DOHH2 (cell line): Measurements from ENCODE around the gene ADCY1.

Experiments
- H3F3A ChIP-seq: fragments of 200-600 bp; sonication (generic), shearing (Covaris generic); 2 replicates; pipeline ENCODE4 v1.6.0; 2016; ENCODE audit warnings: antibody characterized with exemption, mild to moderate bottlenecking; ENCODE audit not compliant: control insufficient read depth, insufficient read depth
- H3K27ac ChIP-seq: fragments of 200-600 bp; sonication (generic); 2 replicates; pipeline ENCODE4 v1.5.1; 2014; ENCODE audit warnings: low read depth, mild to moderate bottlenecking, low read length, moderate library complexity
- H3K27me3 ChIP-seq: fragments of 200-600 bp; sonication (generic); 2 replicates; pipeline ENCODE4 v1.6.1; 2014; ENCODE audit warnings: mild to moderate bottlenecking, low read length, mixed read lengths; ENCODE audit not compliant: control insufficient read depth
- H3K36me3 ChIP-seq: fragments of 200-600 bp; sonication (generic); 2 replicates; pipeline ENCODE4 v1.6.1; 2014; ENCODE audit warnings: mild to moderate bottlenecking, low read length, moderate library complexity, mixed read lengths; ENCODE audit not compliant: control insufficient read depth
- H3K4me1 ChIP-seq: fragments of 200-600 bp; sonication (generic); 2 replicates; pipeline ENCODE4 v1.6.1; 2014; ENCODE audit warnings: mild to moderate bottlenecking, low read length, mixed read lengths; ENCODE audit not compliant: control insufficient read depth
- H3K4me2 ChIP-seq: fragments of 200-600 bp; sonication (generic); 2 replicates; pipeline ENCODE4 v1.6.0; 2014; ENCODE audit warnings: mild to moderate bottlenecking, low read length, moderate library complexity
- H3K4me3 ChIP-seq: fragments of 200-600 bp; sonication (generic); 2 replicates; pipeline ENCODE4 v1.5.1; 2014; ENCODE audit warnings: mild to moderate bottlenecking, low read length, mixed read lengths
- H3K79me2 ChIP-seq: fragments of 200-600 bp; sonication (generic); 2 replicates; pipeline ENCODE4 v1.6.1; 2014; ENCODE audit warnings: mild to moderate bottlenecking, low read length, mixed read lengths; ENCODE audit not compliant: control insufficient read depth
- H3K9me2 ChIP-seq: fragments of 200-600 bp; sonication (generic); replicated peaks from 2 replicates; pipeline ENCODE4 v1.6.1; 2014; ENCODE audit warnings: mild to moderate bottlenecking, low read length, mixed read lengths; ENCODE audit not compliant: control insufficient read depth
- H3K9me3 ChIP-seq: fragments of 200-600 bp; sonication (generic); 2 replicates; pipeline ENCODE4 v1.6.1; 2014; ENCODE audit warnings: antibody characterized with exemption, low read length, mixed read lengths; ENCODE audit not compliant: control insufficient read depth, insufficient read depth
- H4K20me1 ChIP-seq: fragments of 200-600 bp; sonication (generic); 2 replicates; pipeline ENCODE4 v1.6.0; 2014; ENCODE audit warnings: low read depth, mild to moderate bottlenecking, antibody characterized with exemption, low read length, moderate library complexity; ENCODE audit not compliant: control insufficient read depth, insufficient read depth
- CTCF ChIP-seq: fragments of 200-600 bp; sonication (generic); IDR thresholded peaks from one replicate; pipeline ENCODE4 v1.5.1; 2014; ENCODE audit warnings: antibody characterized with exemption, mild to moderate bottlenecking, low read depth, low read length; ENCODE audit not compliant: poor library complexity, severe bottlenecking
- EZH2phosphoT487 ChIP-seq: fragments of 200-600 bp; sonication (generic); IDR thresholded peaks from 2 replicates; pipeline ENCODE4 v1.6.1; 2017; ENCODE audit warnings: borderline replicate concordance, mild to moderate bottlenecking, antibody characterized with exemption, low read length, moderate library complexity, mixed read lengths

ADCY1 gene

GRCh38 chr7:45692031-45692430, 117.9 kb downstream of the ADCY1 start:
- no peaks in the 10 kb centered on the region for H4K20me1 ChIP-seq
- TF ChIP-seq CTCF = no peak
- TF ChIP-seq EZH2phosphoT487 = no peak
- no peaks in the 10 kb centered on the region for H3K9me2 ChIP-seq
- no peaks in the 10 kb centered on the region for H3K79me2 ChIP-seq
- no peak overlapping the region for H3K4me3 ChIP-seq
- no peaks in the 10 kb centered on the region for H3F3A ChIP-seq
- no peak overlapping the region for H3K27ac ChIP-seq
- no peaks in the 10 kb centered on the region for H3K36me3 ChIP-seq
- no peaks in the 10 kb centered on the region for H3K27me3 ChIP-seq
- no peak overlapping the region for H3K4me2 ChIP-seq
- no peaks in the 10 kb centered on the region for H3K4me1 ChIP-seq
- no peaks in the 10 kb centered on the region for H3K9me3 ChIP-seq

- Histone ChIP-seq H3K79me2 (no peaks in the 10 kb centered on the region), H3K27me3 (no peaks in the 10 kb centered on the region), H3K9me2 (no peaks in the 10 kb centered on the region), H4K20me1 (no peaks in the 10 kb centered on the region), H3K4me2 (no peak overlapping the region), H3K27ac (no peak overlapping the region), H3F3A (no peaks in the 10 kb centered on the region), H3K36me3 (no peaks in the 10 kb centered on the region), H3K4me1 (no peaks in the 10 kb centered on the region), H3K9me3 (no peaks in the 10 kb centered on the region), H3K4me3 (no peak overlapping the region)
- TF ChIP-seq CTCF (no peak), EZH2phosphoT487 (no peak)
These were observed 121.3 kb downstream of the ADCY1 start for GRCh38 chr7:45695249-45695995.

- Histone ChIP-seq H3K27me3 (no peaks in the 10 kb centered on the region), H3K36me3 (no peaks in the 10 kb centered on the region), H3K4me3 (no peak overlapping the region), H3K4me1 (no peaks in the 10 kb centered on the region), H3K27ac (no peak overlapping the region), H3K79me2 (no peaks in the 10 kb centered on the region), H3K4me2 (no peak overlapping the region), H4K20me1 (no peaks in the 10 kb centered on the region), H3F3A (no peaks in the 10 kb centered on the region), H3K9me2 (no peaks in the 10 kb centered on the region), H3K9me3 (no peaks in the 10 kb centered on the region)
- TF ChIP-seq EZH2phosphoT487 = no peak
- no peak for TF ChIP-seq CTCF
These were observed 122.3 kb downstream of the ADCY1 start for GRCh38 chr7:45696476-45696875.
